AG09319 (cell line): Measurements from ENCODE around the gene ABCG1.

Experiments
- DNase-seq: peaks from one replicate; pipeline ENCODE4 v3.0.0-alpha.2; 2010; ENCODE audit warnings: low read depth; ENCODE audit errors: extremely low read depth
- TF ChIP-seq, protein P1 (sequence below): IDR thresholded peaks from 2 replicates; pipeline ENCODE4 v1.5.1; 2011; ENCODE audit warnings: low read depth, mild to moderate bottlenecking, inconsistent platforms, low read length, moderate library complexity

The ABCG1 gene

GRCh38 chr21:42297377-42297776 lies 78.4 kb downstream of the ABCG1 start:
- TF ChIP-seq, protein P1, sequence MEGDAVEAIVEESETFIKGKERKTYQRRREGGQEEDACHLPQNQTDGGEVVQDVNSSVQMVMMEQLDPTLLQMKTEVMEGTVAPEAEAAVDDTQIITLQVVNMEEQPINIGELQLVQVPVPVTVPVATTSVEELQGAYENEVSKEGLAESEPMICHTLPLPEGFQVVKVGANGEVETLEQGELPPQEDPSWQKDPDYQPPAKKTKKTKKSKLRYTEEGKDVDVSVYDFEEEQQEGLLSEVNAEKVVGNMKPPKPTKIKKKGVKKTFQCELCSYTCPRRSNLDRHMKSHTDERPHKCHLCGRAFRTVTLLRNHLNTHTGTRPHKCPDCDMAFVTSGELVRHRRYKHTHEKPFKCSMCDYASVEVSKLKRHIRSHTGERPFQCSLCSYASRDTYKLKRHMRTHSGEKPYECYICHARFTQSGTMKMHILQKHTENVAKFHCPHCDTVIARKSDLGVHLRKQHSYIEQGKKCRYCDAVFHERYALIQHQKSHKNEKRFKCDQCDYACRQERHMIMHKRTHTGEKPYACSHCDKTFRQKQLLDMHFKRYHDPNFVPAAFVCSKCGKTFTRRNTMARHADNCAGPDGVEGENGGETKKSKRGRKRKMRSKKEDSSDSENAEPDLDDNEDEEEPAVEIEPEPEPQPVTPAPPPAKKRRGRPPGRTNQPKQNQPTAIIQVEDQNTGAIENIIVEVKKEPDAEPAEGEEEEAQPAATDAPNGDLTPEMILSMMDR = no peak
- no peak for DNase-seq

GRCh38 chr21:42298237-42298636 lies 79.3 kb downstream of the ABCG1 start:
- TF ChIP-seq, protein P1 = no peak

GRCh38 chr21:42298657-42299056 lies 79.7 kb downstream of the ABCG1 start:
- TF ChIP-seq, protein P1 = no peak
- DNase-seq = no peak

More at GRCh38 chr21:42298237-42298636, 79.3 kb downstream of the ABCG1 start:
- no peak for DNase-seq

GRCh38 chr21:42299324-42300044 lies 80.5 kb downstream of the ABCG1 start:
- TF ChIP-seq, protein P1 = no peak
- DNase-seq = no peak

- TF ChIP-seq, protein P1 = no peak
- no peak for DNase-seq
Measured at GRCh38 chr21:42300045-42300583, 81.2 kb downstream of the ABCG1 start.

DNA sequence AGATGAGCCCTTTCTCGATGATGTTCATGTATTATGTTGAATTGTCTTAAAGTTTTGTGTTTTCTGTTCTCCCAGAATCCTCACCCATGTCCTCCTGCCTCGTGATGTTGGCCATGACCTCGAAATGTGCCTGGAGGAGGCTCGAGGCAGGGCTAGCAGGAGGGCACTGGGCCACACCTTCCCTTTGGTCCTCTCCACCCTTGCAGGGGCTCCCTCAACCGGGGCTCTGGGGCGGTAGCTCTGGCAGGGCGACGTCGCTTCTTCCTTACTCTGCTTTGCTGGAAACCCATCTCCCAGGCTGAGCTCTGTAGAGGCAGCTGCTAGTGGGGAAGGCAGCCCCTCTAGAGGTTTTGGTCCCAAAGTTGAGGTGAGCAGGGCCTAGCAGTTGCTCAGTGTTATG lies 82.0 kb downstream of the ABCG1 start:
- TF ChIP-seq, protein P1 = no peak
- no peak for DNase-seq

DNA sequence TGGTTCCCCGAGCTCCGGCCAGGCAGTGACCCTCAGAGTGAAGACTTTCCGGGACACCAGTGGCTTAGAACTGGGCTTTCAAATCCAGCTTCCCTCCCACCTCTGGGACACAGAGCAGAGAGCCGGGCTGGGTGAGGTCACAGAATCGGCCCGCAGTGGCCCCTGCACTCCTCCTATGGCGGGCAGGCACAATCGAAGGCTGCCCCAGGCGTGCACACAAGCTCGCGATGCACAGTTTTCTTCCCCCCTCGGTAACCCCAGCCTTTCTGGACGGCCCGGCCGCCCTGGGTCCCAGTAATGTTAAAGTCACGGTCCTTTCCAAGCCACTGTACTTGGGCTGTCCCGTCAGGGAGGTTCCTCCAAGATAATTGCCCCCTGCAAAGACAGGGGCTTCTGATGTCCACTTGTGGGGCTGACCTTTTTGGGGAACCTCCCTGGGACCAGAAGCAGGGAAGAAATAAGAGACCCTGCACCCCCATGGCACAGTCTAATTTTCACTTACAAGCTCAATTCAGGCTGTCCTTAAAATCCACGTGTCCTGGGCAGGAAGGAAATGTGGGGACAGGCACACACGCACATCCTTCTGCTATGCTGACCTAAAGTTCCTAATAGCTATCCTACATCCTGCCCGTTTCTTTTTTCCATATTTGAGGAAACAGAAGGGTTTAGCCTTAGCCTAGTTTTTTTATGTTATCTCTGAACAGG lies 82.6 kb downstream of the ABCG1 start:
- TF ChIP-seq, protein P1 = no peak
- no peak for DNase-seq
